CD14-positive monocyte (primary cell): ENCODE results near the gene PPP2R2C. TPM values are rescaled to one million over a fixed set of nuclear protein-coding genes. Genes with fewer than 3 reads are reported as not detected.

ENCODE experiments used
- DNase-seq, 3 donors: peaks; one replicate each; pipeline ENCODE4 v3.0.0-alpha.2; 2011 to 2022
- H2AFZ ChIP-seq: 2 replicates; pipeline ENCODE4 v1.6.0; 2012; ENCODE audit warnings: mild to moderate bottlenecking, low read depth, low read length, inconsistent platforms; ENCODE audit not compliant: insufficient read depth, poor library complexity, severe bottlenecking
- H3K27ac ChIP-seq, 2 donors: 1 replicate in 1 of 2; 2 replicates in 1 of 2; pipeline ENCODE4 v1.5.1; 2012 to 2013; ENCODE audit warnings: low read length in 2 of 2, control low read depth in 1 of 2, inconsistent platforms in 1 of 2, low read depth in 1 of 2, mild to moderate bottlenecking in 1 of 2
- H3K27me3 ChIP-seq, 2 donors: one replicate each; pipeline versions ENCODE4 v1.6.0 to v1.6.1; 2011 to 2013; ENCODE audit warnings: low read length in 2 of 2; ENCODE audit not compliant: control insufficient read depth in 2 of 2, insufficient read depth in 2 of 2
- H3K36me3 ChIP-seq, 2 donors: replicated peaks in 1 of 2; 1 replicate in 1 of 2; 2 replicates in 1 of 2; pipeline versions ENCODE4 v1.5.1 to v1.6.1; 2012 to 2013; ENCODE audit warnings: low read length in 2 of 2, control low read depth in 1 of 2, inconsistent platforms in 1 of 2, mild to moderate bottlenecking in 1 of 2; ENCODE audit not compliant: insufficient read depth in 2 of 2, control insufficient read depth in 1 of 2
- H3K4me1 ChIP-seq, 2 donors: 1 replicate in 1 of 2; 2 replicates in 1 of 2; pipeline versions ENCODE4 v1.5.1 to v1.6.1; 2012 to 2013; ENCODE audit warnings: low read length in 2 of 2, control low read depth in 1 of 2, inconsistent platforms in 1 of 2, mild to moderate bottlenecking in 1 of 2, moderate library complexity in 1 of 2; ENCODE audit not compliant: insufficient read depth in 2 of 2, control insufficient read depth in 1 of 2
- H3K4me2 ChIP-seq: replicated peaks from 2 replicates; pipeline ENCODE3; 2012; ENCODE audit warnings: low read length, moderate library complexity, mild to moderate bottlenecking; ENCODE audit not compliant: poor library complexity, severe bottlenecking; ENCODE audit errors: extremely low read depth
- H3K4me3 ChIP-seq, 3 experiments: fragments of 200-600 bp in 1 of 3; sonication (generic) in 1 of 3; replicated peaks in 1 of 3; 1 replicate in 2 of 3; 2 replicates in 1 of 3; pipeline ENCODE4 v1.5.1; 2011 to 2013; ENCODE audit warnings: low read length in 3 of 3, mild to moderate bottlenecking in 3 of 3, control low read depth in 2 of 3, low read depth in 2 of 3, inconsistent platforms in 1 of 3, moderate library complexity in 1 of 3
- H3K79me2 ChIP-seq: 2 replicates; pipeline ENCODE4 v1.6.0; 2012; ENCODE audit warnings: mild to moderate bottlenecking, control low read depth, inconsistent platforms, low read length, moderate library complexity; ENCODE audit not compliant: insufficient read depth
- H3K9ac ChIP-seq: 2 replicates; pipeline ENCODE4 v1.6.0; 2017; ENCODE audit warnings: low read length, mild to moderate bottlenecking; ENCODE audit not compliant: insufficient read depth, poor library complexity, severe bottlenecking
- H3K9me3 ChIP-seq, 2 donors: replicated peaks in 1 of 2; 1 replicate in 1 of 2; 2 replicates in 1 of 2; pipeline versions ENCODE4 v1.5.1 to v1.6.1; 2012 to 2013; ENCODE audit warnings: low read length in 2 of 2, control low read depth in 1 of 2; ENCODE audit not compliant: control insufficient read depth in 1 of 2, insufficient read depth in 1 of 2
- H4K20me1 ChIP-seq: 2 replicates; pipeline ENCODE4 v1.6.0; 2012; ENCODE audit warnings: mild to moderate bottlenecking, low read length, control low read depth, moderate library complexity; ENCODE audit not compliant: insufficient read depth
- H3K27ac Mint-ChIP-seq, 7 donors: one replicate each; pipeline ENCODE4 v1.8.0; 2020; ENCODE audit warnings: mild to moderate bottlenecking in 7 of 7, mixed read lengths in 7 of 7, moderate library complexity in 6 of 7, inconsistent platforms in 2 of 7
- H3K27me3 Mint-ChIP-seq, 3 donors: one replicate each; pipeline ENCODE4 v1.8.0; 2021 to 2022; ENCODE audit warnings: low read depth in 3 of 3, mild to moderate bottlenecking in 3 of 3, mixed read lengths in 3 of 3, moderate library complexity in 3 of 3, inconsistent platforms in 1 of 3
- H3K36me3 Mint-ChIP-seq, 2 donors: one replicate each; pipeline ENCODE4 v1.8.0; 2020; ENCODE audit warnings: mixed read lengths in 2 of 2, inconsistent platforms in 1 of 2, mild to moderate bottlenecking in 1 of 2
- H3K4me1 Mint-ChIP-seq: one replicate; pipeline ENCODE4 v1.8.0; 2020; ENCODE audit warnings: mild to moderate bottlenecking, mixed read lengths
- H3K4me3 Mint-ChIP-seq, 2 donors: one replicate each; pipeline ENCODE4 v1.8.0; 2020; ENCODE audit warnings: mild to moderate bottlenecking in 2 of 2, mixed read lengths in 2 of 2, moderate library complexity in 1 of 2
- H3K9me3 Mint-ChIP-seq, 7 donors: one replicate each; pipeline ENCODE4 v1.8.0; 2020 to 2022; ENCODE audit warnings: mixed read lengths in 7 of 7, mild to moderate bottlenecking in 6 of 7, moderate library complexity in 6 of 7, inconsistent platforms in 2 of 7
- CTCF ChIP-seq: fragments of 200-600 bp; IDR thresholded peaks from one replicate; pipeline ENCODE4 v1.8.0; 2022; ENCODE audit warnings: antibody characterized with exemption, mild to moderate bottlenecking
- WGBS: methylation state at CpG from one replicate; pipeline ENCODE4 v1.1.5; 2013; ENCODE audit warnings: missing lambda C conversion rate; ENCODE audit not compliant: insufficient coverage; 5-methylcytosine and 5-hydroxymethylcytosine counted together
- intact Hi-C, 2 donors: fragments of 100-400 bp; cut with micrococcal nuclease; formaldehyde crosslinking; loops; one replicate each; pipeline versions ENCODE4 v1.15.0 to v1.15.1; 2023
- polyA plus RNA-seq, 3 donors: library from polyadenylated mRNA; depleted of rRNA in 1 of 3; unstranded in 2 of 3; stranded (reverse) in 1 of 3; fragments of 300-500 nt in 2 of 3; fragments of >200 nt in 1 of 3; fragmentation: Illumina TruSeq in 2 of 3; gene quantifications; 1 replicate in 2 of 3; 2 replicates in 1 of 3; pipeline ENCODE4 v1.2.3, GENCODE V29; 2012 to 2021

The PPP2R2C gene
- polyA plus RNA-seq, 3 donors: not detected

DNA sequence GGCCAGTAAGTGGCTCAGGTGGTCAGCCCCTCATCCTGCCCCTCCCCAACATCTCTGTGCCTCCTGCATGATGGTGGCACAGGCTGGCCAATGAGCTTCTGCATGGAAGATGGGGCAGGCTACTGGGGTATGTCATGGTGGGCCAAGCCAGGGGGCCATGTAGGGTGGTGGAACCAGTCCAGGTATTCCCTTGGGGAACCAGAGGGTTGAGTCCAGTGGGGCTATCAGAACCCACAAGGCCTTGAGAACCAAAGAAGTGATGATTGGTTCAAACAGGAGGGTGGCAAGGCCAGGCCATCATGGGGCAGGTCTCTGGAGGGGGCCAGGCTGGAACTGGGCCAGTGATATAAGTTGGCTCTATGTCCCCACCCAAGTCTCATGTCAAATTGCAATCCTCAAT lies 18.8 kb upstream of the PPP2R2C start:
- no peak for TF ChIP-seq CTCF
- no peak overlapping the region for H3K4me3 ChIP-seq
- H3K9me3 ChIP-seq: peaks cover 19 to 32% of the 10 kb centered on the region in 2 donors
- H3K4me2 ChIP-seq: no peak overlapping the region
- H3K4me1 Mint-ChIP-seq: no peaks in the 10 kb centered on the region
- no peaks in the 10 kb centered on the region for H3K36me3 ChIP-seq
- no peak overlapping the region for H2AFZ ChIP-seq
- no peaks in the 10 kb centered on the region for H3K36me3 Mint-ChIP-seq
- intact Hi-C loops: no loop called here
- H3K9ac ChIP-seq: no peak overlapping the region
- peaks cover 13 to 39% (median 32%) of the 10 kb centered on the region in 7 donors for H3K9me3 Mint-ChIP-seq
- no peak for DNase-seq
- H3K4me3 Mint-ChIP-seq: no peak overlapping the region
- no peaks in the 10 kb centered on the region for H3K4me1 ChIP-seq
- no peak overlapping the region for H3K27ac Mint-ChIP-seq
- H3K27me3 Mint-ChIP-seq: peaks cover 6 to 18% (median 9%) of the 10 kb centered on the region in 3 donors
- no peaks in the 10 kb centered on the region for H4K20me1 ChIP-seq
- H3K79me2 ChIP-seq: no peaks in the 10 kb centered on the region
- H3K27me3 ChIP-seq: no peaks in the 10 kb centered on the region
- H3K27ac ChIP-seq: no peak overlapping the region

- Histone ChIP-seq H3K4me1 (no peaks in the 10 kb centered on the region), H3K9ac (no peak overlapping the region), H3K9me3 (peaks cover 19 to 32% of the 10 kb centered on the region in 2 donors), H3K36me3 (no peaks in the 10 kb centered on the region), H3K27ac (no peak overlapping the region), H3K79me2 (no peaks in the 10 kb centered on the region), H2AFZ (no peak overlapping the region), H3K27me3 (no peaks in the 10 kb centered on the region), H3K4me3 (no peak overlapping the region), H4K20me1 (no peaks in the 10 kb centered on the region), H3K4me2 (no peak overlapping the region)
- no peak overlapping the region for H3K4me3 Mint-ChIP-seq
- TF ChIP-seq CTCF: no peak
- peaks cover 13 to 37% (median 32%) of the 10 kb centered on the region in 7 donors for H3K9me3 Mint-ChIP-seq
- no peaks in the 10 kb centered on the region for H3K4me1 Mint-ChIP-seq
- H3K36me3 Mint-ChIP-seq: no peaks in the 10 kb centered on the region
- no peak for DNase-seq
- 67% methylated on average over 3 of the region's 4 CpGs for WGBS
- intact Hi-C loops: no loop called here
- no peak overlapping the region for H3K27ac Mint-ChIP-seq
- H3K27me3 Mint-ChIP-seq: peaks cover 4 to 18% (median 8%) of the 10 kb centered on the region in 3 donors
These were observed 17.5 kb upstream of the PPP2R2C start for GRCh38 chr4:6489927-6490326.
